Liver (tissue), 9 donors: ENCODE data around the gene CCNH. TPM values are rescaled to one million over a fixed set of nuclear protein-coding genes. Genes with fewer than 3 reads are reported as not detected.

Source experiments
- DNase-seq: peaks from one replicate; pipeline ENCODE4 v3.0.0-alpha.2; 2017; ENCODE audit warnings: low spot score
- H3K27ac ChIP-seq, 2 donors: one replicate each; pipeline ENCODE4 v1.7.0; 2013; ENCODE audit warnings: inconsistent platforms in 2 of 2, low read length in 2 of 2, control low read depth in 1 of 2, low read depth in 1 of 2, mild to moderate bottlenecking in 1 of 2
- H3K27me3 ChIP-seq, 4 donors: one replicate each; pipeline versions ENCODE4 v1.6.1 to v1.7.0; 2013; ENCODE audit warnings: low read length in 3 of 4, inconsistent platforms in 1 of 4, mild to moderate bottlenecking in 1 of 4, moderate library complexity in 1 of 4; ENCODE audit not compliant: control insufficient read depth in 4 of 4, insufficient read depth in 4 of 4
- H3K36me3 ChIP-seq, 4 donors: one replicate each; pipeline versions ENCODE4 v1.6.1 to v1.7.0; 2013; ENCODE audit warnings: low read length in 3 of 4, mild to moderate bottlenecking in 3 of 4, low read depth in 1 of 4, moderate library complexity in 1 of 4; ENCODE audit not compliant: control insufficient read depth in 4 of 4, insufficient read depth in 3 of 4
- H3K4me1 ChIP-seq, 4 donors: one replicate each; pipeline versions ENCODE4 v1.6.1 to v1.7.0; 2013; ENCODE audit warnings: low read length in 3 of 4, mild to moderate bottlenecking in 3 of 4, moderate library complexity in 1 of 4; ENCODE audit not compliant: control insufficient read depth in 4 of 4, insufficient read depth in 4 of 4
- H3K4me3 ChIP-seq, 3 donors: one replicate each; pipeline versions ENCODE4 v1.6.1 to v1.7.0; 2013; ENCODE audit warnings: low read length in 3 of 3, control low read depth in 1 of 3, low read depth in 1 of 3, mild to moderate bottlenecking in 1 of 3
- H3K9ac ChIP-seq, 2 donors: one replicate each; pipeline ENCODE4 v1.7.0; 2013; ENCODE audit warnings: low read length in 2 of 2, mild to moderate bottlenecking in 2 of 2, moderate library complexity in 2 of 2, control low read depth in 1 of 2, low read depth in 1 of 2
- H3K9me3 ChIP-seq, 4 donors: one replicate each; pipeline versions ENCODE4 v1.6.1 to v1.7.0; 2013; ENCODE audit warnings: low read length in 3 of 4; ENCODE audit not compliant: control insufficient read depth in 4 of 4
- EGR1 ChIP-seq, 2 donors: IDR thresholded peaks; 2 replicates each; pipeline ENCODE4 v1.6.1; 2016 to 2018; ENCODE audit warnings: antibody characterized with exemption in 2 of 2, low read depth in 2 of 2
- FOXA1 ChIP-seq: IDR thresholded peaks from 2 replicates; pipeline ENCODE4 v1.6.1; 2016; ENCODE audit warnings: antibody characterized with exemption
- FOXA2 ChIP-seq: IDR thresholded peaks from 2 replicates; pipeline ENCODE4 v1.6.1; 2016; ENCODE audit warnings: antibody characterized with exemption
- GABPA ChIP-seq, 2 donors: IDR thresholded peaks in 1 of 2; conservative IDR thresholded peaks in 1 of 2; 2 replicates each; pipeline ENCODE4 v1.6.1; 2016; ENCODE audit warnings: antibody characterized with exemption in 2 of 2, mild to moderate bottlenecking in 1 of 2, moderate library complexity in 1 of 2
- HNF4A ChIP-seq, 2 donors: conservative IDR thresholded peaks; 2 replicates each; pipeline ENCODE4 v1.6.1; 2016; ENCODE audit warnings: antibody characterized with exemption in 2 of 2, mild to moderate bottlenecking in 2 of 2
- HNF4G ChIP-seq: IDR thresholded peaks from 2 replicates; pipeline ENCODE4 v1.6.1; 2016; ENCODE audit warnings: antibody characterized with exemption
- JUND ChIP-seq, 2 donors: IDR thresholded peaks; 2 replicates each; pipeline ENCODE4 v1.6.1; 2016; ENCODE audit warnings: antibody characterized with exemption in 2 of 2
- NR2F2 ChIP-seq: IDR thresholded peaks from 2 replicates; pipeline ENCODE4 v1.6.1; 2016; ENCODE audit warnings: antibody characterized with exemption
- RAD21 ChIP-seq, 2 donors: IDR thresholded peaks; 2 replicates each; pipeline ENCODE4 v1.6.1; 2016; ENCODE audit warnings: antibody characterized with exemption in 2 of 2, mild to moderate bottlenecking in 2 of 2
- SP1 ChIP-seq: IDR thresholded peaks from 2 replicates; pipeline ENCODE4 v1.6.1; 2018; ENCODE audit warnings: antibody characterized with exemption, mild to moderate bottlenecking
- YY1 ChIP-seq: IDR thresholded peaks from 2 replicates; pipeline ENCODE4 v1.6.1; 2016; ENCODE audit warnings: antibody characterized with exemption, mild to moderate bottlenecking
- WGBS: extraction: QIAGEN DNeasy Blood & Tissue Kit; methylation state at CpG from one replicate; pipeline ENCODE4 v1.1.7; 2013; 5-methylcytosine and 5-hydroxymethylcytosine counted together
- polyA plus RNA-seq, 2 donors: library from polyadenylated mRNA; stranded (reverse) in 1 of 2; unstranded in 1 of 2; fragments of 200-250 nt in 1 of 2; fragments of >200 nt in 1 of 2; fragmentation: Nextera tagmentation in 1 of 2; extraction: Ambion mirVana in 1 of 2; gene quantifications; one replicate each; pipeline versions ENCODE4 v1.2.1 to v1.2.3, GENCODE V29; 2013 to 2015
- total RNA-seq, 2 donors: library from RNA; depleted of rRNA; stranded (reverse); fragments of >200 nt; gene quantifications; one replicate each; pipeline ENCODE4 v1.2.3, GENCODE V29; 2014
- TF ChIP-seq, protein P1 (sequence below): fragments of 150-350 bp; IDR thresholded peaks from 2 replicates; pipeline ENCODE4 v1.5.1; 2017; ENCODE audit warnings: improper control_type of control experiment, low read depth, low read length; ENCODE audit not compliant: missing input control
- TF ChIP-seq, protein P2 (sequence below): IDR thresholded peaks from 2 replicates; pipeline ENCODE4 v1.6.1; 2016; ENCODE audit warnings: antibody characterized with exemption, mild to moderate bottlenecking
- TF ChIP-seq, protein P3 (sequence below): IDR thresholded peaks from 2 replicates; pipeline ENCODE4 v1.6.1; 2016; ENCODE audit warnings: antibody characterized with exemption
- TF ChIP-seq, protein P4 (sequence below): IDR thresholded peaks from 2 replicates; pipeline ENCODE4 v1.6.1; 2016; ENCODE audit warnings: antibody characterized with exemption
- donor health status: healthy.
- donor health status: healthy.
- donor health status: healthy.
- donor health status: healthy.
- donor health status: healthy.

CCNH gene
- total and polyA plus RNA-seq, 4 donors = 21.9 to 56.6 (median 33.3) TPM

DNA sequence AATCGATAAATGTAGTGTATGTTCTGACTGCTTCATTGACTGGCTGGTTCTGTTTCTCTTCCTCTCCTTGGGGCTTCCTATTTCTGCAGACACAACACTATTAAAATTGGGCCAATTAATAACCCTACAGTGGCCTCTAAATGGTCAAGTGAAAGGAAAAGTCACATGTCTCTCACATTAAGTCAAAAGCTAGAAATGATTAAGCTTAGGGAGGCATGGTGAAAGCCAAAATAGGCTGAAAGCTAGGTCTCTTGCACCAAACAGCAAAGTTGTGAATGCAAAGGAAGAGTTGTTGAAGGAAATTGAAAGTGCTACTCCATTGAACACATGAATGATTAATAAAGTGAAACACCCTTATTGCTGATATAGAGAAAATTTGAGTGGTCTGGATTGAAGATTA, 58.2 kb downstream of the CCNH start (continued):
- TF ChIP-seq, protein P1, sequence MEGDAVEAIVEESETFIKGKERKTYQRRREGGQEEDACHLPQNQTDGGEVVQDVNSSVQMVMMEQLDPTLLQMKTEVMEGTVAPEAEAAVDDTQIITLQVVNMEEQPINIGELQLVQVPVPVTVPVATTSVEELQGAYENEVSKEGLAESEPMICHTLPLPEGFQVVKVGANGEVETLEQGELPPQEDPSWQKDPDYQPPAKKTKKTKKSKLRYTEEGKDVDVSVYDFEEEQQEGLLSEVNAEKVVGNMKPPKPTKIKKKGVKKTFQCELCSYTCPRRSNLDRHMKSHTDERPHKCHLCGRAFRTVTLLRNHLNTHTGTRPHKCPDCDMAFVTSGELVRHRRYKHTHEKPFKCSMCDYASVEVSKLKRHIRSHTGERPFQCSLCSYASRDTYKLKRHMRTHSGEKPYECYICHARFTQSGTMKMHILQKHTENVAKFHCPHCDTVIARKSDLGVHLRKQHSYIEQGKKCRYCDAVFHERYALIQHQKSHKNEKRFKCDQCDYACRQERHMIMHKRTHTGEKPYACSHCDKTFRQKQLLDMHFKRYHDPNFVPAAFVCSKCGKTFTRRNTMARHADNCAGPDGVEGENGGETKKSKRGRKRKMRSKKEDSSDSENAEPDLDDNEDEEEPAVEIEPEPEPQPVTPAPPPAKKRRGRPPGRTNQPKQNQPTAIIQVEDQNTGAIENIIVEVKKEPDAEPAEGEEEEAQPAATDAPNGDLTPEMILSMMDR = no peak
- no peak for TF ChIP-seq NR2F2
- TF ChIP-seq SP1 = no peak
- no peak for TF ChIP-seq FOXA1

DNA sequence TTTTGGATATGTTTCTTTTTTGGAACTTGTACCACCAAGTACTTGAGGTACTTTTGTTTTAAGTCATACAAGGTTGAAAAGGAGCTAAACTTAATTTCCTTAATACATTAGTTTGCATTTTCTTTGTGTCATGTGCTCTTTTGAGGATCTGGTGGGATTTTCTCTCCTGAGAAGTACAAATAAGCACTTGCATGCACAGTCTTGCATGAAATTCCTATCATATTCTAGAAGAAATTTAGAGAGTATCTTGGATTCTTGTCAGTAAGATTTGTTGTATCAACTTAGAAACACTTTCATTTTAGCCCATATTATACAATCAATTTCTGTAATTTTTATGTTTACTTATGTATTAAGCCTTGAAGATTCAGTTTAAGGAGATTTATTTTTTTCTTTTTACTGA, 64.9 kb downstream of the CCNH start:
- no peaks in the 10 kb centered on the region for H3K4me1 ChIP-seq
- H3K27ac ChIP-seq = no peak overlapping the region
- no peak for DNase-seq
- H3K9ac ChIP-seq = no peak overlapping the region
- no peaks in the 10 kb centered on the region for H3K27me3 ChIP-seq
- H3K36me3 ChIP-seq = peaks cover 0 to 6% (median 1%) of the 10 kb centered on the region in 4 donors
- TF ChIP-seq YY1 = no peak
- TF ChIP-seq, protein P2, sequence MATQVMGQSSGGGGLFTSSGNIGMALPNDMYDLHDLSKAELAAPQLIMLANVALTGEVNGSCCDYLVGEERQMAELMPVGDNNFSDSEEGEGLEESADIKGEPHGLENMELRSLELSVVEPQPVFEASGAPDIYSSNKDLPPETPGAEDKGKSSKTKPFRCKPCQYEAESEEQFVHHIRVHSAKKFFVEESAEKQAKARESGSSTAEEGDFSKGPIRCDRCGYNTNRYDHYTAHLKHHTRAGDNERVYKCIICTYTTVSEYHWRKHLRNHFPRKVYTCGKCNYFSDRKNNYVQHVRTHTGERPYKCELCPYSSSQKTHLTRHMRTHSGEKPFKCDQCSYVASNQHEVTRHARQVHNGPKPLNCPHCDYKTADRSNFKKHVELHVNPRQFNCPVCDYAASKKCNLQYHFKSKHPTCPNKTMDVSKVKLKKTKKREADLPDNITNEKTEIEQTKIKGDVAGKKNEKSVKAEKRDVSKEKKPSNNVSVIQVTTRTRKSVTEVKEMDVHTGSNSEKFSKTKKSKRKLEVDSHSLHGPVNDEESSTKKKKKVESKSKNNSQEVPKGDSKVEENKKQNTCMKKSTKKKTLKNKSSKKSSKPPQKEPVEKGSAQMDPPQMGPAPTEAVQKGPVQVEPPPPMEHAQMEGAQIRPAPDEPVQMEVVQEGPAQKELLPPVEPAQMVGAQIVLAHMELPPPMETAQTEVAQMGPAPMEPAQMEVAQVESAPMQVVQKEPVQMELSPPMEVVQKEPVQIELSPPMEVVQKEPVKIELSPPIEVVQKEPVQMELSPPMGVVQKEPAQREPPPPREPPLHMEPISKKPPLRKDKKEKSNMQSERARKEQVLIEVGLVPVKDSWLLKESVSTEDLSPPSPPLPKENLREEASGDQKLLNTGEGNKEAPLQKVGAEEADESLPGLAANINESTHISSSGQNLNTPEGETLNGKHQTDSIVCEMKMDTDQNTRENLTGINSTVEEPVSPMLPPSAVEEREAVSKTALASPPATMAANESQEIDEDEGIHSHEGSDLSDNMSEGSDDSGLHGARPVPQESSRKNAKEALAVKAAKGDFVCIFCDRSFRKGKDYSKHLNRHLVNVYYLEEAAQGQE = no peak
- TF ChIP-seq FOXA1 = no peak
- no peak for TF ChIP-seq GABPA (IDR thresholded peaks at IDR 0.05 in 1 of 2, conservative IDR thresholded peaks at IDR 0.05 in 1 of 2)
- TF ChIP-seq, protein P1 = no peak
- TF ChIP-seq NR2F2 = no peak
- TF ChIP-seq EGR1 (IDR thresholded peaks at IDR 0.05; ENCODE audit: low read depth in 2 of 2) = no peak
- no peak for TF ChIP-seq RAD21 (IDR thresholded peaks at IDR 0.05)
- no peak for TF ChIP-seq HNF4G
- no peak for TF ChIP-seq JUND (IDR thresholded peaks at IDR 0.05)
- TF ChIP-seq HNF4A (conservative IDR thresholded peaks at IDR 0.05) = no peak
- no peaks in the 10 kb centered on the region for H3K9me3 ChIP-seq
- no peak overlapping the region for H3K4me3 ChIP-seq

DNA sequence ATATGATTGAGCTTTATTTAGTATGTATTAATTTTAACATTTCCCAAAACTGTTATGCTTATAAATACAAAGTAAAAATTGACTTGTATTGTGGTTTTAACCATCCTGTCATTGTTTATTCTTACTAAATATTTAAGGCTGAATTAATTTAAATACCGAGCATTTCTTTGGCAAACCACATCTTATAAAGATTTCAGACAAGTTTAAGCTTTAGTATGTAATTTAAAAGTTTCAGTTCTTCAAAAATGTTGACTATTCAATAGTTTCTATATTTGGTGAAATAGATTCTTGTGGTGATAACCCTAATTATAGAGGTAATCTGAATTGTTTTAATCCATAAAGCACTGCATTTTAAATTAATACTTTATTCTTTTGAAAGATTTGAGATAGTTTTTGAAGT, 65.5 kb downstream of the CCNH start:
- no peaks in the 10 kb centered on the region for H3K9me3 ChIP-seq
- no peaks in the 10 kb centered on the region for H3K4me1 ChIP-seq
- peaks cover 2 to 6% (median 3%) of the 10 kb centered on the region in 4 donors for H3K36me3 ChIP-seq
- H3K4me3 ChIP-seq = no peak overlapping the region
- no peak overlapping the region for H3K27ac ChIP-seq
- H3K9ac ChIP-seq = no peak overlapping the region
- WGBS = 85% methylated on average over 1 of the region's 1 CpG
- DNase-seq = no peak
- H3K27me3 ChIP-seq = no peaks in the 10 kb centered on the region
- TF ChIP-seq, protein P2 = no peak
- TF ChIP-seq RAD21 (IDR thresholded peaks at IDR 0.05) = no peak
- no peak for TF ChIP-seq EGR1 (IDR thresholded peaks at IDR 0.05; ENCODE audit: low read depth in 2 of 2)
- TF ChIP-seq FOXA1 = no peak
- TF ChIP-seq NR2F2 = no peak
- TF ChIP-seq HNF4A (conservative IDR thresholded peaks at IDR 0.05) = no peak
- TF ChIP-seq, protein P3, sequence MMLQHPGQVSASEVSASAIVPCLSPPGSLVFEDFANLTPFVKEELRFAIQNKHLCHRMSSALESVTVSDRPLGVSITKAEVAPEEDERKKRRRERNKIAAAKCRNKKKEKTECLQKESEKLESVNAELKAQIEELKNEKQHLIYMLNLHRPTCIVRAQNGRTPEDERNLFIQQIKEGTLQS = no peak
- TF ChIP-seq, protein P1 = no peak
- TF ChIP-seq, protein P4, sequence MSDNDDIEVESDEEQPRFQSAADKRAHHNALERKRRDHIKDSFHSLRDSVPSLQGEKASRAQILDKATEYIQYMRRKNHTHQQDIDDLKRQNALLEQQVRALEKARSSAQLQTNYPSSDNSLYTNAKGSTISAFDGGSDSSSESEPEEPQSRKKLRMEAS = no peak
- TF ChIP-seq YY1 = no peak
- TF ChIP-seq FOXA2 = no peak
- no peak for TF ChIP-seq JUND (IDR thresholded peaks at IDR 0.05)
- TF ChIP-seq SP1 = no peak
